ENCODE results near the gene RPL5. TPM values are rescaled to one million over a fixed set of nuclear protein-coding genes. Genes with fewer than 3 reads are reported as not detected.

The RPL5 gene
- total and polyA plus RNA-seq, 2 of the 8 experiments (the other 6 are each of a cell fraction or from before 2014, with no cell fraction given): 1,506 to 2,034 TPM

DNA sequence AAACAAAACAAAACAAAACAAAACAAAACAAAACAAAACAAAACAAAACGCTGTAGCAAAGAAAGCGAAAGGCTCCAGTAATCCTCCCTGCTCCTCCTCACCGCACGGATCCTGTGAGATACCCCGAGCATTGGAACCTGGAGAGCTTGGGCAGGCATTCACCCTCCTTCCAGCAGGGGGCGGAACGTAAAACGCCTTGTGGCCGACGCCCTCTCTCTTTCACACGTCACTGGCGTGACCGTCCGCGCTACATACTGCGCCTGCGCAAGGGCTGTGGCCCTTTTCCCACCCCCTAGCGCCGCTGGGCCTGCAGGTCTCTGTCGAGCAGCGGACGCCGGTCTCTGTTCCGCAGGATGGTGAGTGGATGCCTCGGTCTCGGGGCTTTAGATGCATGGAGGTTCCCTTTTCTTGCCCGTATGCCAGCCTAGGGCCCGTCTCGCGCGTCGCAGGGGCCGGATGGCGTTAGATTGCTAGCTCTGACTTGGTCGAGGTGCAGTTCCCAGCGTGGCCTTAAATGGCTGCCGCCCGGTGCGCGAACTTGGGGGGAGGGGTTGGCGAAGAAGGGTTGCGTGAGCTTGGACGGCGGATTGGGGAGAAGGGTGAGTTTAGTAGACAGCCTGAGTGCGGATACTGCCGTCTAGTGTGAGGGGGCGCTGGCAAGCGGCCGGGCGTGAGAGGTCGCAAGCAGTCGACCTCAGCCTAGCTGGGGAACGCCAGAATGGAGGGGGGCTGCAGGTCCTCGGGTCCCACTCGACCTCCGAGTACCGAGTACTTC is at the start of gene RPL5 (continued):
- peak; percentile 32 for TF ChIP-seq NANOG (IDR thresholded peaks at IDR 0.05; ENCODE audit: insufficient read depth, low read depth, low read length, poor library complexity, severe bottlenecking)
- peak; percentile 26; the same call in 1 of the 2 replicates for TF ChIP-seq EGR1 (IDR thresholded peaks at IDR 0.05; ENCODE audit: borderline replicate concordance, low read depth, low read length)
- no peak for TF ChIP-seq CBX5 (IDR thresholded peaks at IDR 0.05; ENCODE audit: low read depth, low read length)
- TF ChIP-seq SRF (IDR thresholded peaks at IDR 0.05; ENCODE audit: low read depth, low read length): no peak
- no peak for TF ChIP-seq BACH1 (IDR thresholded peaks at IDR 0.05; ENCODE audit: low read length)
- TF ChIP-seq POLR2AphosphoS5 (IDR thresholded peaks at IDR 0.05; ENCODE audit: low read depth, low read length): peak; percentile 100
- peak; percentile 32 to 89; a peak in 3 of 4 replicates for TF ChIP-seq SIN3A (conservative IDR thresholded peaks at IDR 0.05 in 1 of 2, IDR thresholded peaks at IDR 0.05 in 1 of 2; ENCODE audit: low read depth in 1 of 2, low read length in 2 of 2)
- peak; percentile 44; the same call in 1 of the 2 replicates for TF ChIP-seq JUND (IDR thresholded peaks at IDR 0.05; ENCODE audit: low read length)
- TF ChIP-seq SP1 (IDR thresholded peaks at IDR 0.05; ENCODE audit: low read depth, low read length): peak; percentile 77
- TF ChIP-seq BRCA1 (IDR thresholded peaks at IDR 0.05; ENCODE audit: low read depth, low read length): 0 out of 2 replicates have a peak, but pooled peaks have one; percentile 1
- no peak; the same call in 1 of the 2 replicates for TF ChIP-seq CHD2 (IDR thresholded peaks at IDR 0.05; ENCODE audit: low read length)
- peak; percentile 77; the same call in 1 of the 2 replicates for TF ChIP-seq TEAD4 (IDR thresholded peaks at IDR 0.05; ENCODE audit: low read depth, low read length)
- peak; percentile 34 for TF ChIP-seq SP4 (IDR thresholded peaks at IDR 0.05; ENCODE audit: low read length)
- TF ChIP-seq GTF2F1 (IDR thresholded peaks at IDR 0.05; ENCODE audit: borderline replicate concordance, low read depth, low read length): peak; percentile 94
- TF ChIP-seq, protein P1, sequence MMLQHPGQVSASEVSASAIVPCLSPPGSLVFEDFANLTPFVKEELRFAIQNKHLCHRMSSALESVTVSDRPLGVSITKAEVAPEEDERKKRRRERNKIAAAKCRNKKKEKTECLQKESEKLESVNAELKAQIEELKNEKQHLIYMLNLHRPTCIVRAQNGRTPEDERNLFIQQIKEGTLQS (IDR thresholded peaks at IDR 0.05; ENCODE audit: insufficient read depth, low read depth, low read length): no peak
- TF ChIP-seq TCF12 (IDR thresholded peaks at IDR 0.05; ENCODE audit: low read depth, low read length): no peak
- TF ChIP-seq CREB1 (IDR thresholded peaks at IDR 0.05): peak; percentile 92
- TF ChIP-seq EZH2 (IDR thresholded peaks at IDR 0.05; ENCODE audit: low read depth, low read length, severe bottlenecking): no peak
